Heart left ventricle (tissue), 16 donors: ENCODE measurements around the gene CDH13. TPM values are rescaled to one million over a fixed set of nuclear protein-coding genes. Genes with fewer than 3 reads are reported as not detected.

Source experiments
- ATAC-seq, 4 donors: fragments of 200-7000 bp; cut with Tn5 transposase; one replicate each; pipeline ENCODE4 v1.9.1; 2020 to 2022; ENCODE audit warnings: moderate library complexity in 4 of 4, mild to moderate bottlenecking in 3 of 4, moderate number of reproducible peaks in 1 of 4
- DNase-seq, 5 donors: peaks; one replicate each; pipeline ENCODE4 v3.0.0-alpha.2; 2020
- H3K27ac ChIP-seq, 12 donors: fragments of 200-600 bp; sonication (generic) in 4 of 12; one replicate each; pipeline versions ENCODE4 v1.5.0 to v1.8.0; 2016 to 2022; ENCODE audit warnings: mild to moderate bottlenecking in 2 of 12
- H3K27me3 ChIP-seq, 9 donors: fragments of 200-600 bp; sonication (generic) in 2 of 9; one replicate each; pipeline versions ENCODE4 v1.5.1 to v1.8.0; 2016 to 2022; ENCODE audit warnings: mild to moderate bottlenecking in 3 of 9
- H3K36me3 ChIP-seq, 9 donors: fragments of 200-600 bp; sonication (generic) in 2 of 9; one replicate each; pipeline versions ENCODE4 v1.5.0 to v1.8.0; 2018 to 2022; ENCODE audit warnings: mild to moderate bottlenecking in 2 of 9
- H3K4me1 ChIP-seq, 12 donors: fragments of 200-600 bp; sonication (generic) in 4 of 12; one replicate each; pipeline versions ENCODE4 v1.5.0 to v1.8.0; 2016 to 2022; ENCODE audit warnings: mild to moderate bottlenecking in 3 of 12
- H3K4me3 ChIP-seq, 12 donors: fragments of 200-600 bp; sonication (generic) in 4 of 12; one replicate each; pipeline versions ENCODE4 v1.5.0 to v1.8.0; 2017 to 2022; ENCODE audit warnings: mild to moderate bottlenecking in 9 of 12, moderate library complexity in 4 of 12
- H3K9me3 ChIP-seq, 12 donors: fragments of 200-600 bp; sonication (generic) in 4 of 12; one replicate each; pipeline versions ENCODE4 v1.5.0 to v1.8.0; 2016 to 2022; ENCODE audit warnings: mild to moderate bottlenecking in 1 of 12
- POLR2A ChIP-seq, 2 donors: fragments of 450-650 bp; IDR thresholded peaks; one replicate each; pipeline ENCODE4 v1.6.1; 2017; ENCODE audit warnings: antibody characterized with exemption in 2 of 2, mild to moderate bottlenecking in 2 of 2, moderate library complexity in 2 of 2
- WGBS, 4 donors: extraction: QIAGEN DNeasy Blood & Tissue Kit in 2 of 4; methylation state at CpG; one replicate each; pipeline versions ENCODE4 v1.1.5 to v1.1.7; 2013 to 2018; 5-methylcytosine and 5-hydroxymethylcytosine counted together
- intact Hi-C, 10 donors: fragments of 100-400 bp; cut with DNase I; formaldehyde crosslinking; loops; one replicate each; pipeline versions ENCODE4 v1.11.1 to v1.14.2; 2022
- polyA plus RNA-seq, 2 donors: library from polyadenylated mRNA; stranded (reverse); fragments of 200-250 nt; gene quantifications; one replicate each; pipeline ENCODE4 v1.2.3, GENCODE V29; 2013
- total RNA-seq, 9 donors: library from RNA; depleted of rRNA in 2 of 9; stranded (reverse); fragments of >200 nt in 2 of 9; fragmentation: NEBNext Ultra II Directional in 3 of 9; extraction: Animal tissue kit (Norgen Biotek cat#: 25700) in 3 of 9; gene quantifications; one replicate each; pipeline versions ENCODE4 v1.1.0 to v1.2.4, GENCODE V29; 2016 to 2023
- TF ChIP-seq, protein P1 (sequence below), 12 donors: fragments of 200-600 bp; sonication (generic) in 4 of 12; IDR thresholded peaks; one replicate each; pipeline versions ENCODE4 v1.5.0 to v1.8.0; 2018 to 2022; ENCODE audit warnings: antibody characterized with exemption in 12 of 12, mild to moderate bottlenecking in 5 of 12
- donor health status: ischemic (EF 13 %, LVEDD 7.1; RV severe dilation, severe dysfunction).
- donor health status: healthy with polysubstance abuse.
- donor health status: DM: no; HTN: yes; CAD: no.
- donor health status: DM: no; HTN: no; CAD: no.
- donor health status: ischemic (EF 25% LVEDD 6.9; RV normal size, moderate dysfunction).
- donor health status: ischemic (EF 25% LVEDD 5.7; RV mildly dilated, moderate dysfunction).
- donor health status: healthy.
- donor health status: DM: yes; HTN: yes; CAD: no.
- donor health status: ischemic (EF 35%, LVEDD 5.7; RV mildly dilated, moderate dysfunction).
- donor health status: nonischemic (EF 11% LVEDD 7.7; RV severe dilation, severe dysfunction).
- donor health status: DM: yes; HTN: yes; CAD: no.
- donor health status: PGD.
- donor health status: ischemic (EF 29% LVEDD 5.4; RV normal size, mild dysfunction).
- donor health status: nonischemic (EF 23%, LVEDD 6.1; RV moderate dilation, normal function).

Gene CDH13
- total and polyA plus RNA-seq, 11 donors = 15.0 to 172 (median 137) TPM

DNA sequence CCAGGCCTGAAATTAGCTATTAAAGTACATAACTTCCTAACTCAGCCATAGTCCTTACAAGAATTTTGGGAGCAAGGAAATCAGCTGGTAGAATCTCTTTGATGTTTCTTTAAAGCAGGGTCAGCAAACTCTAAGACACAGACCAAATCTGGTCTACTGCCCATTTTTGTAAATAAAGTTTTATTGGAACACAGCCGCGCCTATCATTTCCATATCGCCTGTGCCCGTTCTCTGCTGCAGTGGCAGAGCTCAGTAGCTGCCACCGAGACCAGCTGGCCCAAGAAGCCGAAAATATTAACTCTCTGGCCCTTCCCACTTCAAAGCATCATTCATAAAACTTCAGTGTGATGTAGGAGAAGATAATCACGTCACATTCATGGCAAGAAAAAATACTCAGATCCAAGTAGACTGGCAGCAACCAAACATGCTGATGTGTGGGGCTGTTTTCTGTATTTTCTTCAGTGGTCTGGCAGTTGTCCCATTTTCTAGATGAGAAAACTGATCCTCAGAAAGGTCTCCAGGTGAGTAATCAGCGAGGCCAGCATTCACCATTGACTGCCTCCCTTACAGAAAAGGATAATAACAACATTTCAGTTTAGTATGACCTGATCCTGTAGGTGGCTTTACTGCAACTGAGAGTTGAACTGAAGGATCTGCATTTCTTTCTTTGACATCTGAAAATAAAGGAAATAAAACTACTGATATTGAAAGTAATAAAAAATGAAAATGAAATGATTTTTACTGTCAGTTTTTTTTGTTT is 1163.1 kb downstream of the CDH13 start:
- no peak for TF ChIP-seq POLR2A (IDR thresholded peaks at IDR 0.05)
- TF ChIP-seq, protein P1, sequence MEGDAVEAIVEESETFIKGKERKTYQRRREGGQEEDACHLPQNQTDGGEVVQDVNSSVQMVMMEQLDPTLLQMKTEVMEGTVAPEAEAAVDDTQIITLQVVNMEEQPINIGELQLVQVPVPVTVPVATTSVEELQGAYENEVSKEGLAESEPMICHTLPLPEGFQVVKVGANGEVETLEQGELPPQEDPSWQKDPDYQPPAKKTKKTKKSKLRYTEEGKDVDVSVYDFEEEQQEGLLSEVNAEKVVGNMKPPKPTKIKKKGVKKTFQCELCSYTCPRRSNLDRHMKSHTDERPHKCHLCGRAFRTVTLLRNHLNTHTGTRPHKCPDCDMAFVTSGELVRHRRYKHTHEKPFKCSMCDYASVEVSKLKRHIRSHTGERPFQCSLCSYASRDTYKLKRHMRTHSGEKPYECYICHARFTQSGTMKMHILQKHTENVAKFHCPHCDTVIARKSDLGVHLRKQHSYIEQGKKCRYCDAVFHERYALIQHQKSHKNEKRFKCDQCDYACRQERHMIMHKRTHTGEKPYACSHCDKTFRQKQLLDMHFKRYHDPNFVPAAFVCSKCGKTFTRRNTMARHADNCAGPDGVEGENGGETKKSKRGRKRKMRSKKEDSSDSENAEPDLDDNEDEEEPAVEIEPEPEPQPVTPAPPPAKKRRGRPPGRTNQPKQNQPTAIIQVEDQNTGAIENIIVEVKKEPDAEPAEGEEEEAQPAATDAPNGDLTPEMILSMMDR (IDR thresholded peaks at IDR 0.05) = no peak
- H3K4me3 ChIP-seq = no peak overlapping the region
- 92 to 94% (median 93%) methylated on average over 8 of the region's 8 CpGs for WGBS, 4 donors
- H3K27ac ChIP-seq = no peak overlapping the region
- intact Hi-C loops = no loop called here
- peaks cover 0 to 7% (median 0%) of the 10 kb centered on the region in 12 donors for H3K4me1 ChIP-seq
- ATAC-seq (no peak), DNase-seq (no peak)
- H3K36me3 ChIP-seq = peaks cover 0 to 4% (median 0%) of the 10 kb centered on the region in 9 donors
- H3K27me3 ChIP-seq = no peaks in the 10 kb centered on the region
- H3K9me3 ChIP-seq = peaks cover 0 to 8% (median 0%) of the 10 kb centered on the region in 12 donors

DNA sequence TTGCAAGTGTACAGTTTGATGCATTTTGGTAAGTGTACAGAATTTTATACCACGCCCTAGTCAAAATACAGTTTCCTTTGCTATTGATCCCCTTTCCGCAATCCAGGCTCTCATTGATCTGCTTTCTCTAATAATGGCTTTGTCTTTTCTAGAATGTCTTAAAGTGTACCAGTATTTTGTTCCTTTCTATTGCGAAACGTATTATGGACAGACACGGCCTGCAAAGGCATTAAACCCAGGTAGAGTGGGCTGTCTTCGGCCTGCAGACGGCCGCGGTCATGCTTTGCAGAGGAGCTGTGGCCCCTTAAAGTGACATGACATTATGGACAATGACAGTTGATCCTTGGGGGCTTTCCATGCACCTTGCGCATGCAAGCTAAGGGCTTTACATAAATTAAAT is 1165.1 kb downstream of the CDH13 start:
- Histone ChIP-seq H3K4me3 (no peak overlapping the region), H3K27ac (no peak overlapping the region), H3K9me3 (peaks cover 0 to 8% (median 0%) of the 10 kb centered on the region in 12 donors), H3K4me1 (peaks cover 0 to 7% (median 0%) of the 10 kb centered on the region in 12 donors), H3K36me3 (peaks cover 0 to 9% (median 0%) of the 10 kb centered on the region in 9 donors), H3K27me3 (no peaks in the 10 kb centered on the region)
- 96 to 98% (median 97%) methylated on average over 10 of the region's 10 CpGs for WGBS, 4 donors
- ATAC-seq (no peak), DNase-seq (no peak)
- TF ChIP-seq, protein P1 (IDR thresholded peaks at IDR 0.05) = no peak
- intact Hi-C loops = no loop called here

DNA sequence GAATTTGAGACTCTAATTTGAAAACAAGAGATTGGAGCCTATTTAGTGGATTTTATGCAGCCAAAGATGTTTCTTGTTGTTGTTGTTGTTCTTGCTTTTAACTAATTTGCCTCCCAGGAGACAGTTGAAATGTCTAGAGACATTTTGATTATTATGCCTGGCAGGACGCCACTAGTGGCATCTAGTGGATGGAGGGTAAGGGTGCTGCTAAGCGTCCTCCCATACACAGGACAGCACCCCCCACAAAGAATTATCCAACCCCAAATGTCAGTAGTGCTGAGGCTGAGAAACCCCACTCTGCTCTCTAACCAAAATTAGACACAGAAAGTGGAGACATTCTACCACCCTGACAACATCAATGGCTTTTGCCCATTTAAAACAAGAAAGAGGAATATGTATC is 1165.6 kb downstream of the CDH13 start:
- intact Hi-C loops = no loop called here

DNA sequence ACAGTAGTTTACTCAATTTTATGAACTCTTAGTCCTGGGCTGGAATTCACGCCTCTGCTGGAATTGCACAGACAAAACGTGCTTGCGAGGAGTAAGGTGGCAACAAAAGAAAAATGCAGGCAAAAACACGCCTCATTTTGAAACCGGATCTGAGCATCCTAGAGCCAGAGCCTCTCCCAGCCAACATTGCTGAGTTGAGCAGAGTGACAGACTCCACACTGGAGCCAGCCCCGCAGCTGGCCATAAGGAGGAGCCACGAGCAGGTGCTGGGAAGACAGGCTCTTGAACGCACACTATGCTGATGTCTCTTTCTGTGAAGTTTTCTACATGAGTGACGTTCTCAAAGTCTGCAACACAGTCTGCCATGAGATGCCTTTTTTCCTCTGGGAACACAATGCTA is 1166.4 kb downstream of the CDH13 start:
- DNase-seq = no peak
- TF ChIP-seq POLR2A (IDR thresholded peaks at IDR 0.05) = no peak
- TF ChIP-seq, protein P1 (IDR thresholded peaks at IDR 0.05) = no peak
- intact Hi-C loops = no loop called here
- Histone ChIP-seq H3K4me3 (no peak overlapping the region), H3K27ac (no peak overlapping the region), H3K27me3 (no peaks in the 10 kb centered on the region), H3K4me1 (peaks cover 0 to 7% (median 0%) of the 10 kb centered on the region in 12 donors), H3K36me3 (peaks cover 0 to 12% (median 0%) of the 10 kb centered on the region in 9 donors), H3K9me3 (peaks cover 0 to 8% (median 0%) of the 10 kb centered on the region in 12 donors)
- no peak for ATAC-seq
- WGBS, 4 donors = 86 to 87% (median 86%) methylated on average over 9 of the region's 9 CpGs

More for the DNA sequence above, 1165.6 kb downstream of the CDH13 start:
- no peak overlapping the region for H3K27ac ChIP-seq
- 82 to 91% (median 86%) methylated on average over 2 of the region's 2 CpGs for WGBS, 4 donors
- no peak overlapping the region for H3K4me3 ChIP-seq
- H3K27me3 ChIP-seq = no peaks in the 10 kb centered on the region
- H3K36me3 ChIP-seq = peaks cover 0 to 12% (median 0%) of the 10 kb centered on the region in 9 donors
- DNase-seq (no peak), ATAC-seq (no peak)
- peaks cover 0 to 8% (median 0%) of the 10 kb centered on the region in 12 donors for H3K9me3 ChIP-seq
- peaks cover 0 to 7% (median 0%) of the 10 kb centered on the region in 12 donors for H3K4me1 ChIP-seq
- TF ChIP-seq, protein P1 (IDR thresholded peaks at IDR 0.05) = no peak
- no peak for TF ChIP-seq POLR2A (IDR thresholded peaks at IDR 0.05)
